Measurements from ENCODE around the gene PLA2G6. TPM values are rescaled to one million over a fixed set of nuclear protein-coding genes. Genes with fewer than 3 reads are reported as not detected.
A peak's percentile ranks its signal among the peaks of the same experiment; 100 is the strongest.

PLA2G6 gene
- total and polyA plus RNA-seq, 2 of the 13 experiments (the other 11 are each of a cell fraction or from before 2014, with no cell fraction given): 4.8 to 11.5 TPM

DNA sequence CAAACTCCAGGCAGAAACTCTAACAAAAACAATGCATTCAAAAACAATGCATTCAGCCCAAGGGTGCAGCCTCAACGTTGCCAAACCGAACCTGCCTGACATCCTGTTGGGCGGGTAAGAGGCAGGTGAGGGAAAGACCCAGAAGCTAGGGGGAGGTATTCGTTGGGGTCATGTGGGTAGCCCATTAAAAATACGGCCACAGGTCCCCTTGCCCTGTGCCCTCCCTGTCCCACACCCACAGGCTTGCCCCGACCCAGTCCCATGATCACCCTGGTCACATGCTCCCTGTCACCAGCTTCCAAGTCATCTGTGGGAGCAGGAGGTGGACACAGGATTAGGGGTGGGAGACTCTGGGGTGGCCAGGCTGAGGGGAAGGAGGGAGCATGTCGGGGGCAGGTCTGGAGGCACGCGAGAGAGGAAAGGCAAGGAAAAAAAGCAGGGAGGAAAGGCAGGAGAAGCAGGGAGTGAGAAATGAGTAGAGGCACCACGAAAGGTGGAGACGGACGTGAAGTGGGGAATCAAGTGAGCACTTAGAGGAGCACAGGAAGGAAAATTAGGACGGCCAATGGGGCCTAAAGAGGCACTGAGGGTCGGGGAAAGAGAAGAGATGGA is 683 bp downstream of the PLA2G6 start (continued):
- TF ChIP-seq, protein P1, sequence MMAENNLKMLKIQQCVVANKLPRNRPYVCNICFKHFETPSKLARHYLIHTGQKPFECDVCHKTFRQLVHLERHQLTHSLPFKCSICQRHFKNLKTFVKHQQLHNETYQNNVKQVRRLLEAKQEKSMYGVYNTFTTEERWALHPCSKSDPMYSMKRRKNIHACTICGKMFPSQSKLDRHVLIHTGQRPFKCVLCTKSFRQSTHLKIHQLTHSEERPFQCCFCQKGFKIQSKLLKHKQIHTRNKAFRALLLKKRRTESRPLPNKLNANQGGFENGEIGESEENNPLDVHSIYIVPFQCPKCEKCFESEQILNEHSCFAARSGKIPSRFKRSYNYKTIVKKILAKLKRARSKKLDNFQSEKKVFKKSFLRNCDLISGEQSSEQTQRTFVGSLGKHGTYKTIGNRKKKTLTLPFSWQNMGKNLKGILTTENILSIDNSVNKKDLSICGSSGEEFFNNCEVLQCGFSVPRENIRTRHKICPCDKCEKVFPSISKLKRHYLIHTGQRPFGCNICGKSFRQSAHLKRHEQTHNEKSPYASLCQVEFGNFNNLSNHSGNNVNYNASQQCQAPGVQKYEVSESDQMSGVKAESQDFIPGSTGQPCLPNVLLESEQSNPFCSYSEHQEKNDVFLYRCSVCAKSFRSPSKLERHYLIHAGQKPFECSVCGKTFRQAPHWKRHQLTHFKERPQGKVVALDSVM (CRISPR knock-in tag; IDR thresholded peaks at IDR 0.05): no peak
- TF ChIP-seq ELF4 (CRISPR knock-in tag; IDR thresholded peaks at IDR 0.05; ENCODE audit: borderline replicate concordance) (no peak), U2AF1 (optimal IDR thresholded peaks at IDR 0.05; ENCODE audit: low read depth, low read length) (no peak), SP5 (CRISPR knock-in tag; IDR thresholded peaks at IDR 0.05; ENCODE audit: borderline replicate concordance, low read depth) (no peak), ZNF207 (IDR thresholded peaks at IDR 0.05; ENCODE audit: borderline replicate concordance) (no peak), ZNF552 (CRISPR knock-in tag; IDR thresholded peaks at IDR 0.05; ENCODE audit: borderline replicate concordance) (no peak), AGO1 (IDR thresholded peaks at IDR 0.05; ENCODE audit: low read depth, low read length, poor library complexity, severe bottlenecking) (no peak), ZNF773 (CRISPR knock-in tag; IDR thresholded peaks at IDR 0.05; ENCODE audit: borderline replicate concordance) (0 out of 2 replicates have a peak, but pooled peaks have one; percentile 27), KDM5B (CRISPR knock-in tag; IDR thresholded peaks at IDR 0.05; ENCODE audit: borderline replicate concordance) (no peak)
- TF ChIP-seq, protein P2, sequence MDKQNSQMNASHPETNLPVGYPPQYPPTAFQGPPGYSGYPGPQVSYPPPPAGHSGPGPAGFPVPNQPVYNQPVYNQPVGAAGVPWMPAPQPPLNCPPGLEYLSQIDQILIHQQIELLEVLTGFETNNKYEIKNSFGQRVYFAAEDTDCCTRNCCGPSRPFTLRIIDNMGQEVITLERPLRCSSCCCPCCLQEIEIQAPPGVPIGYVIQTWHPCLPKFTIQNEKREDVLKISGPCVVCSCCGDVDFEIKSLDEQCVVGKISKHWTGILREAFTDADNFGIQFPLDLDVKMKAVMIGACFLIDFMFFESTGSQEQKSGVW (CRISPR knock-in tag; IDR thresholded peaks at IDR 0.05; ENCODE audit: borderline replicate concordance): no peak
- TF ChIP-seq, protein P3, sequence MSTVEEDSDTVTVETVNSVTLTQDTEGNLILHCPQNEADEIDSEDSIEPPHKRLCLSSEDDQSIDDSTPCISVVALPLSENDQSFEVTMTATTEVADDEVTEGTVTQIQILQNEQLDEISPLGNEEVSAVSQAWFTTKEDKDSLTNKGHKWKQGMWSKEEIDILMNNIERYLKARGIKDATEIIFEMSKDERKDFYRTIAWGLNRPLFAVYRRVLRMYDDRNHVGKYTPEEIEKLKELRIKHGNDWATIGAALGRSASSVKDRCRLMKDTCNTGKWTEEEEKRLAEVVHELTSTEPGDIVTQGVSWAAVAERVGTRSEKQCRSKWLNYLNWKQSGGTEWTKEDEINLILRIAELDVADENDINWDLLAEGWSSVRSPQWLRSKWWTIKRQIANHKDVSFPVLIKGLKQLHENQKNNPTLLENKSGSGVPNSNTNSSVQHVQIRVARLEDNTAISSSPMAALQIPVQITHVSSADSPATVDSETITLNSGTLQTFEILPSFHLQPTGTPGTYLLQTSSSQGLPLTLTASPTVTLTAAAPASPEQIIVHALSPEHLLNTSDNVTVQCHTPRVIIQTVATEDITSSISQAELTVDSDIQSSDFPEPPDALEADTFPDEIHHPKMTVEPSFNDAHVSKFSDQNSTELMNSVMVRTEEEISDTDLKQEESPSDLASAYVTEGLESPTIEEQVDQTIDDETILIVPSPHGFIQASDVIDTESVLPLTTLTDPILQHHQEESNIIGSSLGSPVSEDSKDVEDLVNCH (CRISPR knock-in tag; IDR thresholded peaks at IDR 0.05): no peak
- TF ChIP-seq, protein P4, sequence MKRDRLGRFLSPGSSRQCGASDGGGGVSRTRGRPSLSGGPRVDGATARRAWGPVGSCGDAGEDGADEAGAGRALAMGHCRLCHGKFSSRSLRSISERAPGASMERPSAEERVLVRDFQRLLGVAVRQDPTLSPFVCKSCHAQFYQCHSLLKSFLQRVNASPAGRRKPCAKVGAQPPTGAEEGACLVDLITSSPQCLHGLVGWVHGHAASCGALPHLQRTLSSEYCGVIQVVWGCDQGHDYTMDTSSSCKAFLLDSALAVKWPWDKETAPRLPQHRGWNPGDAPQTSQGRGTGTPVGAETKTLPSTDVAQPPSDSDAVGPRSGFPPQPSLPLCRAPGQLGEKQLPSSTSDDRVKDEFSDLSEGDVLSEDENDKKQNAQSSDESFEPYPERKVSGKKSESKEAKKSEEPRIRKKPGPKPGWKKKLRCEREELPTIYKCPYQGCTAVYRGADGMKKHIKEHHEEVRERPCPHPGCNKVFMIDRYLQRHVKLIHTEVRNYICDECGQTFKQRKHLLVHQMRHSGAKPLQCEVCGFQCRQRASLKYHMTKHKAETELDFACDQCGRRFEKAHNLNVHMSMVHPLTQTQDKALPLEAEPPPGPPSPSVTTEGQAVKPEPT (CRISPR knock-in tag; IDR thresholded peaks at IDR 0.05; ENCODE audit: low read depth): no peak
- TF ChIP-seq, protein P5, sequence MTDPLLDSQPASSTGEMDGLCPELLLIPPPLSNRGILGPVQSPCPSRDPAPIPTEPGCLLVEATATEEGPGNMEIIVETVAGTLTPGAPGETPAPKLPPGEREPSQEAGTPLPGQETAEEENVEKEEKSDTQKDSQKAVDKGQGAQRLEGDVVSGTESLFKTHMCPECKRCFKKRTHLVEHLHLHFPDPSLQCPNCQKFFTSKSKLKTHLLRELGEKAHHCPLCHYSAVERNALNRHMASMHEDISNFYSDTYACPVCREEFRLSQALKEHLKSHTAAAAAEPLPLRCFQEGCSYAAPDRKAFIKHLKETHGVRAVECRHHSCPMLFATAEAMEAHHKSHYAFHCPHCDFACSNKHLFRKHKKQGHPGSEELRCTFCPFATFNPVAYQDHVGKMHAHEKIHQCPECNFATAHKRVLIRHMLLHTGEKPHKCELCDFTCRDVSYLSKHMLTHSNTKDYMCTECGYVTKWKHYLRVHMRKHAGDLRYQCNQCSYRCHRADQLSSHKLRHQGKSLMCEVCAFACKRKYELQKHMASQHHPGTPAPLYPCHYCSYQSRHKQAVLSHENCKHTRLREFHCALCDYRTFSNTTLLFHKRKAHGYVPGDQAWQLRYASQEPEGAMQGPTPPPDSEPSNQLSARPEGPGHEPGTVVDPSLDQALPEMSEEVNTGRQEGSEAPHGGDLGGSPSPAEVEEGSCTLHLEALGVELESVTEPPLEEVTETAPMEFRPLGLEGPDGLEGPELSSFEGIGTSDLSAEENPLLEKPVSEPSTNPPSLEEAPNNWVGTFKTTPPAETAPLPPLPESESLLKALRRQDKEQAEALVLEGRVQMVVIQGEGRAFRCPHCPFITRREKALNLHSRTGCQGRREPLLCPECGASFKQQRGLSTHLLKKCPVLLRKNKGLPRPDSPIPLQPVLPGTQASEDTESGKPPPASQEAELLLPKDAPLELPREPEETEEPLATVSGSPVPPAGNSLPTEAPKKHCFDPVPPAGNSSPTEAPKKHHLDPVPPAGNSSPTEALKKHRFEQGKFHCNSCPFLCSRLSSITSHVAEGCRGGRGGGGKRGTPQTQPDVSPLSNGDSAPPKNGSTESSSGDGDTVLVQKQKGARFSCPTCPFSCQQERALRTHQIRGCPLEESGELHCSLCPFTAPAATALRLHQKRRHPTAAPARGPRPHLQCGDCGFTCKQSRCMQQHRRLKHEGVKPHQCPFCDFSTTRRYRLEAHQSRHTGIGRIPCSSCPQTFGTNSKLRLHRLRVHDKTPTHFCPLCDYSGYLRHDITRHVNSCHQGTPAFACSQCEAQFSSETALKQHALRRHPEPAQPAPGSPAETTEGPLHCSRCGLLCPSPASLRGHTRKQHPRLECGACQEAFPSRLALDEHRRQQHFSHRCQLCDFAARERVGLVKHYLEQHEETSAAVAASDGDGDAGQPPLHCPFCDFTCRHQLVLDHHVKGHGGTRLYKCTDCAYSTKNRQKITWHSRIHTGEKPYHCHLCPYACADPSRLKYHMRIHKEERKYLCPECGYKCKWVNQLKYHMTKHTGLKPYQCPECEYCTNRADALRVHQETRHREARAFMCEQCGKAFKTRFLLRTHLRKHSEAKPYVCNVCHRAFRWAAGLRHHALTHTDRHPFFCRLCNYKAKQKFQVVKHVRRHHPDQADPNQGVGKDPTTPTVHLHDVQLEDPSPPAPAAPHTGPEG (CRISPR knock-in tag; IDR thresholded peaks at IDR 0.05): no peak
